SK-N-SH (cell line): ENCODE measurements around the gene ATXN7L3. TPM values are rescaled to one million over a fixed set of nuclear protein-coding genes. Genes with fewer than 3 reads are reported as not detected.
A peak's percentile ranks its signal among the peaks of the same experiment; 100 is the strongest.

Source experiments
- CTCF ChIA-PET: fragments of 300-600, 350-600 bp; formaldehyde crosslinking; extraction: SDS; loops from one replicate; lab custom pipeline; 2021; lab: Yijun Ruan, JAX
- POLR2A ChIA-PET: fragments of 350-600 bp; sonication (Branson Sonifier 250); formaldehyde crosslinking; extraction: SDS; loops from one replicate; lab custom pipeline; 2020; ENCODE audit warnings: antibody characterized with exemption, inconsistent platforms; lab: Yijun Ruan, JAX
- DNase-seq: peaks from one replicate; pipeline ENCODE4 v3.0.0; 2012
- H2AFZ ChIP-seq: fragments of 200-600 bp; sonication (generic); 2 replicates; pipeline ENCODE4 v1.8.1; 2016; ENCODE audit warnings: antibody characterized with exemption, mild to moderate bottlenecking, low read depth
- H3F3A ChIP-seq: fragments of 200-600 bp; sonication (generic); replicated peaks from 2 replicates; pipeline ENCODE3; 2016; ENCODE audit warnings: antibody characterized with exemption, mild to moderate bottlenecking; ENCODE audit not compliant: insufficient read depth
- H3K27ac ChIP-seq, 2 experiments: fragments of 200-500 bp in 1 of 2; fragments of 200-600 bp in 1 of 2; sonication (Bioruptor generic) in 1 of 2; sonication (generic), shearing (Covaris generic) in 1 of 2; 2 replicates each; pipeline versions ENCODE4 v1.5.1 to v1.6.1; 2014 to 2016; ENCODE audit warnings: low read depth in 2 of 2, inconsistent platforms in 1 of 2, low read length in 1 of 2, mild to moderate bottlenecking in 1 of 2, mixed read lengths in 1 of 2
- H3K27me3 ChIP-seq: fragments of 200-600 bp; sonication (generic), shearing (Covaris generic); 2 replicates; pipeline ENCODE4 v1.6.1; 2016; ENCODE audit warnings: mixed run types; ENCODE audit not compliant: insufficient read depth
- H3K36me3 ChIP-seq, 2 experiments: fragments of 200-500 bp in 1 of 2; fragments of 200-600 bp in 1 of 2; sonication (Bioruptor generic) in 1 of 2; sonication (generic) in 1 of 2; replicated peaks in 1 of 2; 2 replicates each; pipeline versions ENCODE3 to v1.5.1; 2014 to 2016; ENCODE audit warnings: low read length in 1 of 2, mild to moderate bottlenecking in 1 of 2; ENCODE audit not compliant: insufficient read depth in 2 of 2, control insufficient read depth in 1 of 2
- H3K4me1 ChIP-seq, 2 experiments: fragments of 200-500 bp in 1 of 2; fragments of 200-600 bp in 1 of 2; sonication (Bioruptor generic) in 1 of 2; sonication (generic), shearing (Covaris generic) in 1 of 2; 2 replicates each; pipeline versions ENCODE4 v1.5.1 to v1.6.1; 2014 to 2016; ENCODE audit warnings: low read depth in 1 of 2, low read length in 1 of 2, mixed run types in 1 of 2; ENCODE audit not compliant: insufficient read depth in 2 of 2, control insufficient read depth in 1 of 2
- H3K4me2 ChIP-seq: fragments of 200-600 bp; sonication (generic), shearing (Covaris generic); 2 replicates; pipeline ENCODE4 v1.6.1; 2017; ENCODE audit warnings: mixed run types
- H3K4me3 ChIP-seq, 2 experiments: fragments of 200-500 bp in 1 of 2; fragments of 200-600 bp in 1 of 2; sonication (Bioruptor generic) in 1 of 2; sonication (generic), shearing (Covaris generic) in 1 of 2; 2 replicates each; pipeline versions ENCODE4 v1.5.1 to v1.8.1; 2014 to 2016; ENCODE audit warnings: low read depth in 2 of 2, inconsistent platforms in 1 of 2, low read length in 1 of 2, mild to moderate bottlenecking in 1 of 2, mixed read lengths in 1 of 2, moderate library complexity in 1 of 2
- H3K79me2 ChIP-seq: fragments of 200-600 bp; sonication (generic); 2 replicates; pipeline ENCODE4 v1.8.1; 2017; ENCODE audit warnings: mild to moderate bottlenecking; ENCODE audit not compliant: insufficient read depth
- H3K9ac ChIP-seq: fragments of 200-600 bp; sonication (generic); 2 replicates; pipeline ENCODE4 v1.6.1; 2017; ENCODE audit warnings: mixed run types
- H3K9me2 ChIP-seq: fragments of 200-600 bp; sonication (generic); 2 replicates; pipeline ENCODE4 v1.6.1; 2017; ENCODE audit warnings: mixed run types
- H3K9me3 ChIP-seq: fragments of 200-600 bp; sonication (generic); 2 replicates; pipeline ENCODE4 v1.6.1; 2017; ENCODE audit warnings: mixed run types, mild to moderate bottlenecking, moderate library complexity
- H4K20me1 ChIP-seq: fragments of 200-600 bp; sonication (generic); 2 replicates; pipeline ENCODE4 v1.6.1; 2017; ENCODE audit warnings: mild to moderate bottlenecking, mixed run types; ENCODE audit not compliant: insufficient read depth
- CHD2 ChIP-seq: fragments of 150-350 bp; IDR thresholded peaks from 2 replicates; pipeline ENCODE4 v1.6.1; 2018; ENCODE audit warnings: low read length; ENCODE audit not compliant: partially characterized antibody
- ELF1 ChIP-seq: IDR thresholded peaks from 2 replicates; pipeline ENCODE4 v1.4.0; 2012
- GABPA ChIP-seq: IDR thresholded peaks from 2 replicates; pipeline ENCODE4 v1.4.0; 2012; ENCODE audit warnings: low read depth, mild to moderate bottlenecking
- GATA2 ChIP-seq: sonication (generic); formaldehyde crosslinking; IDR thresholded peaks from 2 replicates; pipeline ENCODE4 v1.5.0; 2020; ENCODE audit warnings: mild to moderate bottlenecking, missing genetic modification reagents
- JUND ChIP-seq: IDR thresholded peaks from 2 replicates; pipeline ENCODE4 v1.4.0; 2012
- MEF2A ChIP-seq: IDR thresholded peaks from 2 replicates; pipeline ENCODE4 v1.4.0; 2012; ENCODE audit warnings: low read depth, borderline replicate concordance
- RAD21 ChIP-seq: IDR thresholded peaks from 2 replicates; pipeline ENCODE4 v1.6.1; 2012; ENCODE audit warnings: mild to moderate bottlenecking, low read length
- RCOR1 ChIP-seq: fragments of 150-350 bp; IDR thresholded peaks from 2 replicates; pipeline ENCODE4 v1.6.1; 2017; ENCODE audit warnings: antibody characterized with exemption, low read length
- RFX5 ChIP-seq: IDR thresholded peaks from 2 replicates; pipeline ENCODE4 v1.6.1; 2012; ENCODE audit warnings: mild to moderate bottlenecking, improper control_type of control experiment, low read length
- SIN3A ChIP-seq: IDR thresholded peaks from 2 replicates; pipeline ENCODE4 v1.6.1; 2012; ENCODE audit warnings: low read depth, mild to moderate bottlenecking, low read length, moderate library complexity, borderline replicate concordance
- SMC3 ChIP-seq: IDR thresholded peaks from 2 replicates; pipeline ENCODE4 v1.6.1; 2012; ENCODE audit warnings: low read depth, low read length, improper control_type of control experiment
- TEAD4 ChIP-seq: IDR thresholded peaks from 2 replicates; pipeline ENCODE4 v1.4.0; 2012; ENCODE audit warnings: mild to moderate bottlenecking, borderline replicate concordance; ENCODE audit not compliant: insufficient read depth
- YY1 ChIP-seq: IDR thresholded peaks from 2 replicates; pipeline ENCODE4 v1.4.0; 2012; ENCODE audit warnings: low read depth, mild to moderate bottlenecking
- WGBS: methylation state at CpG from one replicate; pipeline ENCODE4 v1.1.6; 2017; ENCODE audit warnings: low lambda C conversion rate; 5-methylcytosine and 5-hydroxymethylcytosine counted together
- polyA plus RNA-seq, 3 experiments: library from polyadenylated mRNA; depleted of rRNA; stranded (reverse); fragments of >200 nt; gene quantifications; 2 replicates each; pipeline ENCODE4 v1.2.3, GENCODE V29; 2012
- TF ChIP-seq, protein P1 (sequence below): fragments of 200-600 bp; sonication (generic); IDR thresholded peaks from 2 replicates; pipeline ENCODE4 v1.6.1; 2017; ENCODE audit warnings: antibody characterized with exemption, mild to moderate bottlenecking, moderate library complexity
- TF ChIP-seq, protein P2 (sequence below): fragments of 150-350 bp; IDR thresholded peaks from 2 replicates; pipeline ENCODE4 v1.6.1; 2016; ENCODE audit warnings: mild to moderate bottlenecking, low read depth, low read length

Gene ATXN7L3
- polyA plus RNA-seq, 1 of the 3 experiments (the other 2 are of a cell fraction): 47.7 TPM

DNA sequence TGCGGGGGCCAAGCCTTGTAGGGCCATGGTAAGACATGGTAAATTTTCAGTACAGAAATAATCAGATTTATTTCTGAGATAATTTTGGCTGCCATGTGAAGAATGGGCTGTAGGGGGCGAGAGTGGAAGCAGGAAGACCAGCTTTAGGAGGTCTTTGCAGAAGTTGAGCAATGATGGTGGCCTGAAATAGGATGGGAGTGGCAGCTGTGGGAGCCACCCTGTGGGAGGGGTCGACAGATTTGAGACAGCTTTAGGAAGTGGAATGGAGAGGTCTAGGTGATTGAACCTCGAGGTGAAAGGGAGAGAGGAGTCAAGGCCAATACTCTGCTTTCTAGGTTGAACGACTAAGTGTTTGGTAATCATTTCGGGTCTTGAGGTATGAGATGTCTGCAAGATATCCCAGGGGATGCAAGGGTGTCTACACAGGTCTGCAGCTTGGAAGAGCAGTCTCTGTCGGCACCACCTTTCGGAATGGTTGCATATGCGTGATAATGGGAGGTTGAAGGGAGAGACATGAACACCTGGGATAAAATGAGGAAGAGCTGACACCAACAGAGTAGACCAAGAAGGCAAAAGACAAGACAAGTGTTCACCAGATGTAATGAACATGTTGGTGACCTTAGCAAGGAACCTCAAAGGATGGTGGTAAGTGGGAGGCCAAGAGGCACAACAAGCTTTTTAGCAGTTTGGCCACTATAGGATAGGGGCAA is 4.2 kb upstream of the ATXN7L3 start:
- TF ChIP-seq, protein P1, sequence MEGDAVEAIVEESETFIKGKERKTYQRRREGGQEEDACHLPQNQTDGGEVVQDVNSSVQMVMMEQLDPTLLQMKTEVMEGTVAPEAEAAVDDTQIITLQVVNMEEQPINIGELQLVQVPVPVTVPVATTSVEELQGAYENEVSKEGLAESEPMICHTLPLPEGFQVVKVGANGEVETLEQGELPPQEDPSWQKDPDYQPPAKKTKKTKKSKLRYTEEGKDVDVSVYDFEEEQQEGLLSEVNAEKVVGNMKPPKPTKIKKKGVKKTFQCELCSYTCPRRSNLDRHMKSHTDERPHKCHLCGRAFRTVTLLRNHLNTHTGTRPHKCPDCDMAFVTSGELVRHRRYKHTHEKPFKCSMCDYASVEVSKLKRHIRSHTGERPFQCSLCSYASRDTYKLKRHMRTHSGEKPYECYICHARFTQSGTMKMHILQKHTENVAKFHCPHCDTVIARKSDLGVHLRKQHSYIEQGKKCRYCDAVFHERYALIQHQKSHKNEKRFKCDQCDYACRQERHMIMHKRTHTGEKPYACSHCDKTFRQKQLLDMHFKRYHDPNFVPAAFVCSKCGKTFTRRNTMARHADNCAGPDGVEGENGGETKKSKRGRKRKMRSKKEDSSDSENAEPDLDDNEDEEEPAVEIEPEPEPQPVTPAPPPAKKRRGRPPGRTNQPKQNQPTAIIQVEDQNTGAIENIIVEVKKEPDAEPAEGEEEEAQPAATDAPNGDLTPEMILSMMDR: peak; percentile 78
- TF ChIP-seq SMC3 (peak; percentile 41), RAD21 (peak; percentile 63), RCOR1 (no peak), ELF1 (no peak), RFX5 (no peak), YY1 (no peak), GATA2 (peak; percentile 12; the same call in 1 of the 2 replicates)
- TF ChIP-seq, protein P2, sequence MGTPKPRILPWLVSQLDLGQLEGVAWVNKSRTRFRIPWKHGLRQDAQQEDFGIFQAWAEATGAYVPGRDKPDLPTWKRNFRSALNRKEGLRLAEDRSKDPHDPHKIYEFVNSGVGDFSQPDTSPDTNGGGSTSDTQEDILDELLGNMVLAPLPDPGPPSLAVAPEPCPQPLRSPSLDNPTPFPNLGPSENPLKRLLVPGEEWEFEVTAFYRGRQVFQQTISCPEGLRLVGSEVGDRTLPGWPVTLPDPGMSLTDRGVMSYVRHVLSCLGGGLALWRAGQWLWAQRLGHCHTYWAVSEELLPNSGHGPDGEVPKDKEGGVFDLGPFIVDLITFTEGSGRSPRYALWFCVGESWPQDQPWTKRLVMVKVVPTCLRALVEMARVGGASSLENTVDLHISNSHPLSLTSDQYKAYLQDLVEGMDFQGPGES: no peak
- Histone ChIP-seq H3K36me3 (peaks cover 12 to 21% of the 10 kb centered on the region in 2 experiments), H3K27ac (peak overlapping the region; percentile 10 to 35; a peak in 2 of 4 replicates), H3K27me3 (no peaks in the 10 kb centered on the region), H3K9me3 (no peaks in the 10 kb centered on the region), H3K9ac (no peak overlapping the region), H3K9me2 (no peaks in the 10 kb centered on the region), H3K4me2 (peak overlapping the region; percentile 4; the same call in 1 of the 2 replicates), H3K4me3 (no peak overlapping the region; a peak in 1 of 4 replicates), H4K20me1 (no peaks in the 10 kb centered on the region; the same call in 1 of the 2 replicates), H3K79me2 (peaks cover 2% of the 10 kb centered on the region), H3K4me1 (peaks cover 12% of the 10 kb centered on the region in 2 experiments), H2AFZ (no peak overlapping the region), H3F3A (peaks cover 42% of the 10 kb centered on the region)
- 59% methylated on average over 9 of the region's 9 CpGs for WGBS
- peak; percentile 76 for DNase-seq
- ChIA-PET POLR2A (interaction anchor here (1.0 to 2.6 kb wide), 3 partner anchors 14 to 18 kb away, joined by 3 to 9 read pairs (median 4); no protein-coding TSS in a partner anchor), CTCF (interaction anchor here (0.6 to 6.6 kb wide), 17 partner anchors 8 to 168 kb away, joined by 3 to 61 read pairs (median 4); partner anchors contain the start of genes GRN, TMUB2 and UBTF)

DNA sequence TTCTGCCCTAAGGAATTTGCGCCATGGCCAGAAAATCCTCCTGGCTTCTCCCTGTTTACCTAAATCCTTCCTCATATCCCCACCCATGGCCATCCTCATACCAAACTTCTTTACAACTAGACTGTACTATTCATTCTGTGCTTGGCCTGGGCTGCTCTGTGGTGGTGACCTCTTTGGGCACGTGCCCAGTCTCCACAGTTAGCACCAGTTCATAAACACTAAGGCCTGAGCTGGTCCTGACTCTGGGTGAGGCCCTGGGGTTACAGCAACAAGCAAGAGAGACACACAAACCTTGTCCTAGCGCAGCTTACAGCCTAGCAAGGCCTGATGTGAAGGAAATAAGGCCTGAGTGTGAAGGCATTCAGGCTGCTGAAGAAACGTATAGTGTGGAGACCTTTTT is 3.1 kb upstream of the ATXN7L3 start:
- peaks cover 11 to 21% of the 10 kb centered on the region in 2 experiments for H3K4me1 ChIP-seq
- DNase-seq: no peak
- ChIA-PET POLR2A (interaction anchor here (2.6 kb wide), 1 partner anchor 15 kb away, joined by 9 read pairs; no protein-coding TSS in a partner anchor), CTCF (interaction anchor here (0.6 to 6.6 kb wide), 5 partner anchors 15 to 169 kb away, joined by 3 to 61 read pairs (median 6); partner anchors contain the start of genes TMUB2 and UBTF)
- H3K9ac ChIP-seq: no peak overlapping the region
- H3K4me3 ChIP-seq: no peak overlapping the region
- peaks cover 37% of the 10 kb centered on the region for H3F3A ChIP-seq
- WGBS: 91% methylated on average over 4 of the region's 4 CpGs
- TF ChIP-seq CHD2 (no peak), TEAD4 (no peak), YY1 (no peak), GABPA (no peak), RAD21 (no peak), MEF2A (no peak), JUND (no peak), SIN3A (no peak)
- TF ChIP-seq, protein P1: no peak
- no peak overlapping the region for H2AFZ ChIP-seq
- no peaks in the 10 kb centered on the region for H3K9me2 ChIP-seq
- H3K4me2 ChIP-seq: no peak overlapping the region
- no peaks in the 10 kb centered on the region for H4K20me1 ChIP-seq
- peaks cover 8 to 12% of the 10 kb centered on the region in 2 experiments for H3K36me3 ChIP-seq
- H3K27ac ChIP-seq: no peak overlapping the region
- peaks cover 14% of the 10 kb centered on the region for H3K79me2 ChIP-seq
- no peaks in the 10 kb centered on the region for H3K9me3 ChIP-seq
- no peaks in the 10 kb centered on the region for H3K27me3 ChIP-seq
